A549 (cell line): ENCODE results near the gene THSD7A. TPM values are rescaled to one million over a fixed set of nuclear protein-coding genes. Genes with fewer than 3 reads are reported as not detected.

ENCODE experiments used
- ATAC-seq, 2 experiments: fragments of 200-7000 bp in 1 of 2; fragments of >200 bp in 1 of 2; cut with Nextera tagmentation in 1 of 2; cut with Tn5 transposase in 1 of 2; 3 replicates each; pipeline versions ENCODE4 v1.8.0 to v1.9.1; 2018 to 2020; ENCODE audit warnings: mild to moderate bottlenecking in 1 of 2, moderate library complexity in 1 of 2
- CTCF ChIA-PET: fragments of 300-600 bp; sonication (Branson Sonifier 250); formaldehyde crosslinking; extraction: SDS; loops from one replicate; lab custom pipeline; 2021; ENCODE audit warnings: antibody characterized with exemption, inconsistent platforms; lab: Yijun Ruan, JAX
- POLR2A ChIA-PET: fragments of 350-600 bp; formaldehyde crosslinking; extraction: SDS; loops from one replicate; lab custom pipeline; 2021; ENCODE audit warnings: antibody characterized with exemption, inconsistent platforms; lab: Yijun Ruan, JAX
- DNase-seq, 2 experiments: peaks; one replicate each; pipeline versions ENCODE4 v3.0.0 to v3.0.0-alpha.2; 2011 to 2016; ENCODE audit warnings: low read depth in 1 of 2, low spot score in 1 of 2
- FAIRE-seq: peaks from 2 replicates; lab custom pipeline; 2011; peaks lifted over from hg19 to GRCh38; lab: Jason Lieb, UNC
- H3K27ac ChIP-seq, 2 experiments: fragments of >200 bp; sonication (Bioruptor Twin); formaldehyde crosslinking; 3 replicates each; pipeline ENCODE4 v1.5.1; 2016 to 2017
- H3K4me1 ChIP-seq: fragments of >200 bp; sonication (Bioruptor Twin); formaldehyde crosslinking; 3 replicates; pipeline ENCODE4 v1.6.1; 2016
- H3K4me2 ChIP-seq: fragments of >200 bp; sonication (Bioruptor Twin); formaldehyde crosslinking; 3 replicates; pipeline ENCODE4 v1.6.1; 2016
- H3K4me3 ChIP-seq: fragments of >200 bp; sonication (Bioruptor Twin); formaldehyde crosslinking; 3 replicates; pipeline ENCODE4 v1.5.1; 2016
- H3K9me3 ChIP-seq: fragments of >200 bp; sonication (Bioruptor Twin); formaldehyde crosslinking; 3 replicates; pipeline ENCODE4 v1.6.1; 2016
- BHLHE40 ChIP-seq: IDR thresholded peaks from 2 replicates; pipeline ENCODE4 v1.6.1; 2012; ENCODE audit warnings: low read depth, low read length, inconsistent platforms
- CBX8 ChIP-seq: fragments of 200-600 bp; sonication (generic); IDR thresholded peaks from 2 replicates; pipeline ENCODE4 v1.6.1; 2016
- CEBPB ChIP-seq, 2 experiments: fragments of >200 bp in 1 of 2; sonication (Bioruptor Twin) in 1 of 2; formaldehyde crosslinking in 1 of 2; IDR thresholded peaks; 2 replicates each; pipeline ENCODE4 v1.6.1; 2012 to 2016
- CHD2 ChIP-seq: fragments of 150-350 bp; IDR thresholded peaks from 2 replicates; pipeline ENCODE4 v1.6.1; 2014; ENCODE audit warnings: low read length; ENCODE audit not compliant: partially characterized antibody
- CHD4 ChIP-seq: fragments of 200-600 bp; sonication (generic); IDR thresholded peaks from 2 replicates; pipeline ENCODE4 v1.6.1; 2016; ENCODE audit warnings: antibody characterized with exemption, mild to moderate bottlenecking, borderline replicate concordance
- CTCF ChIP-seq: fragments of >200 bp; sonication (Bioruptor Twin); formaldehyde crosslinking; IDR thresholded peaks from 3 replicates; pipeline ENCODE4 v1.5.1; 2016
- E2F6 ChIP-seq: IDR thresholded peaks from 2 replicates; pipeline ENCODE4 v1.6.1; 2012; ENCODE audit warnings: low read depth, borderline replicate concordance
- FOSB ChIP-seq: fragments of 250-450 bp; sonication (Bioruptor Pico); IDR thresholded peaks from 2 replicates; pipeline ENCODE4 v1.5.0; 2020; ENCODE audit warnings: mild to moderate bottlenecking, moderate library complexity
- FOSL2 ChIP-seq, 2 experiments: fragments of 450-650 bp in 1 of 2; fragments of >200 bp in 1 of 2; sonication (Bioruptor Twin) in 1 of 2; formaldehyde crosslinking; IDR thresholded peaks; 2 replicates each; pipeline versions ENCODE4 v1.5.0 to v1.6.1; 2016 to 2020; ENCODE audit warnings: mild to moderate bottlenecking in 1 of 2, moderate library complexity in 1 of 2
- GATA3 ChIP-seq: IDR thresholded peaks from 2 replicates; pipeline ENCODE4 v1.6.1; 2012; ENCODE audit warnings: borderline replicate concordance
- HDAC2 ChIP-seq: fragments of 200-600 bp; sonication (generic); IDR thresholded peaks from 2 replicates; pipeline ENCODE4 v1.6.1; 2016
- HES2 ChIP-seq: fragments of >200 bp; sonication (Bioruptor Twin); formaldehyde crosslinking; IDR thresholded peaks from 2 replicates; pipeline ENCODE4 v1.6.1; 2016
- HEYL ChIP-seq: fragments of 250-450 bp; sonication (Bioruptor Pico); IDR thresholded peaks from 2 replicates; pipeline ENCODE4 v1.8.0; 2021; ENCODE audit warnings: mild to moderate bottlenecking, moderate library complexity
- HOXA7 ChIP-seq: fragments of 250-450 bp; sonication (Bioruptor Pico); IDR thresholded peaks from 2 replicates; pipeline ENCODE4 v1.5.0; 2020; ENCODE audit warnings: mild to moderate bottlenecking, moderate library complexity
- HOXB5 ChIP-seq: fragments of 250-450 bp; sonication (Bioruptor Pico); IDR thresholded peaks from 2 replicates; pipeline ENCODE4 v1.5.0; 2020; ENCODE audit warnings: mild to moderate bottlenecking, moderate library complexity
- JUNB ChIP-seq: fragments of >200 bp; sonication (Bioruptor Twin); formaldehyde crosslinking; IDR thresholded peaks from 2 replicates; pipeline ENCODE4 v1.6.1; 2016
- KDM5A ChIP-seq: fragments of 200-600 bp; sonication (generic); IDR thresholded peaks from 2 replicates; pipeline ENCODE4 v1.6.1; 2016; ENCODE audit warnings: antibody characterized with exemption, mild to moderate bottlenecking
- MAZ ChIP-seq: fragments of 150-350 bp; IDR thresholded peaks from 2 replicates; pipeline ENCODE4 v1.6.1; 2014; ENCODE audit warnings: antibody characterized with exemption, low read depth, low read length, borderline replicate concordance
- MYC ChIP-seq: IDR thresholded peaks from 2 replicates; pipeline ENCODE4 v1.6.1; 2012; ENCODE audit warnings: mild to moderate bottlenecking, inconsistent platforms, low read length, improper control_type of control experiment, borderline replicate concordance
- NR3C1 ChIP-seq: fragments of >200 bp; sonication (Bioruptor Twin); formaldehyde crosslinking; IDR thresholded peaks from 3 replicates; pipeline ENCODE4 v1.6.1; 2017
- POLR2AphosphoS2 ChIP-seq: conservative IDR thresholded peaks from 2 replicates; pipeline ENCODE4 v1.6.1; 2012; ENCODE audit warnings: low read length, improper control_type of control experiment, inconsistent platforms
- RAD21 ChIP-seq, 2 experiments: fragments of >200 bp in 1 of 2; sonication (Bioruptor Twin) in 1 of 2; formaldehyde crosslinking in 1 of 2; IDR thresholded peaks in 1 of 2; conservative IDR thresholded peaks in 1 of 2; 2 replicates in 1 of 2; 3 replicates in 1 of 2; pipeline ENCODE4 v1.6.1; 2012 to 2018; ENCODE audit warnings: inconsistent platforms in 1 of 2
- RARB ChIP-seq: fragments of 250-450 bp; sonication (Bioruptor Pico); IDR thresholded peaks from 2 replicates; pipeline ENCODE4 v1.8.0; 2021; ENCODE audit warnings: mild to moderate bottlenecking, moderate library complexity
- RCOR1 ChIP-seq: fragments of 150-350 bp; IDR thresholded peaks from 2 replicates; pipeline ENCODE4 v1.6.1; 2014; ENCODE audit warnings: antibody characterized with exemption, low read length, low read depth
- REST ChIP-seq: fragments of 200-600 bp; sonication (generic); IDR thresholded peaks from 2 replicates; pipeline ENCODE4 v1.6.1; 2016; ENCODE audit warnings: antibody characterized with exemption, mild to moderate bottlenecking, moderate library complexity
- SMC3 ChIP-seq: fragments of >200 bp; sonication (Bioruptor Twin); formaldehyde crosslinking; IDR thresholded peaks from 3 replicates; pipeline ENCODE4 v1.6.1; 2018; ENCODE audit warnings: inconsistent platforms
- TFCP2L1 ChIP-seq: fragments of 250-450 bp; sonication (Bioruptor Pico); IDR thresholded peaks from 2 replicates; pipeline ENCODE4 v1.5.0; 2021; ENCODE audit warnings: mild to moderate bottlenecking
- TP53 ChIP-seq: fragments of 250-450 bp; sonication (Bioruptor Pico); IDR thresholded peaks from 2 replicates; pipeline ENCODE4 v1.5.0; 2021; ENCODE audit warnings: mild to moderate bottlenecking, moderate library complexity
- ZFP36 ChIP-seq: fragments of 450-650 bp; IDR thresholded peaks from 2 replicates; pipeline ENCODE4 v1.6.1; 2014; ENCODE audit warnings: borderline replicate concordance; ENCODE audit not compliant: partially characterized antibody
- ZNF302 ChIP-seq: fragments of 250-450 bp; sonication (Bioruptor Pico); IDR thresholded peaks from 2 replicates; pipeline ENCODE4 v1.9.0; 2021; ENCODE audit warnings: inconsistent platforms, mild to moderate bottlenecking, moderate library complexity
- WGBS: methylation state at CpG from one replicate; pipeline ENCODE4 v1.1.6; 2017; ENCODE audit errors: missing lambda C conversion rate; 5-methylcytosine and 5-hydroxymethylcytosine counted together
- polyA plus RNA-seq, 4 experiments: library from polyadenylated mRNA; depleted of rRNA in 3 of 4; stranded (reverse); fragments of >200 nt; fragmentation: RNase III in 1 of 4; extraction: RNeasy Plus Mini Kit Qiagen cat#74134 plus additional on column Dnase treatment in 1 of 4; gene quantifications; 2 replicates in 3 of 4; 3 replicates in 1 of 4; pipeline ENCODE4 v1.2.3, GENCODE V29; 2011 to 2017
- TF ChIP-seq, protein P1 (sequence below): IDR thresholded peaks from 2 replicates; pipeline ENCODE4 v1.6.1; 2012
- TF ChIP-seq, protein P2 (sequence below): fragments of 450-650 bp; IDR thresholded peaks from 2 replicates; pipeline ENCODE4 v1.6.1; 2014; ENCODE audit warnings: antibody characterized with exemption

The THSD7A gene
- polyA plus RNA-seq, 2 of the 4 experiments (the other 2 are of a cell fraction) = 5.7 to 11.8 TPM

GRCh38 chr7:11343818-11344413 lies 488.1 kb downstream of the THSD7A start:
- CTCF ChIA-PET = interaction anchor here (0.7 to 1.6 kb wide), 12 partner anchors 9 to 454 kb away, joined by 3 to 7 read pairs (median 3); no protein-coding TSS in a partner anchor
- 17% methylated on average over 10 of the region's 10 CpGs for WGBS
- H3K4me3 ChIP-seq = no peak overlapping the region
- TF ChIP-seq, protein P1, sequence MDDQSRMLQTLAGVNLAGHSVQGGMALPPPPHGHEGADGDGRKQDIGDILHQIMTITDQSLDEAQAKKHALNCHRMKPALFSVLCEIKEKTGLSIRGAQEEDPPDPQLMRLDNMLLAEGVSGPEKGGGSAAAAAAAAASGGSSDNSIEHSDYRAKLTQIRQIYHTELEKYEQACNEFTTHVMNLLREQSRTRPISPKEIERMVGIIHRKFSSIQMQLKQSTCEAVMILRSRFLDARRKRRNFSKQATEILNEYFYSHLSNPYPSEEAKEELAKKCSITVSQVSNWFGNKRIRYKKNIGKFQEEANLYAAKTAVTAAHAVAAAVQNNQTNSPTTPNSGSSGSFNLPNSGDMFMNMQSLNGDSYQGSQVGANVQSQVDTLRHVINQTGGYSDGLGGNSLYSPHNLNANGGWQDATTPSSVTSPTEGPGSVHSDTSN = no peak
- TF ChIP-seq JUNB = no peak
- TF ChIP-seq REST = no peak
- no peak for TF ChIP-seq GATA3
- no peak for TF ChIP-seq ZNF302 (CRISPR knock-in tag)
- no peak for TF ChIP-seq HEYL (CRISPR knock-in tag)
- peak; percentile 82 to 84 for TF ChIP-seq RAD21 (conservative IDR thresholded peaks at IDR 0.05 in 1 of 2, IDR thresholded peaks at IDR 0.05 in 1 of 2)
- TF ChIP-seq POLR2AphosphoS2 = no peak
- no peak for TF ChIP-seq FOSB (CRISPR knock-in tag)
- no peak for TF ChIP-seq HES2
- no peak for TF ChIP-seq HOXA7 (CRISPR knock-in tag)
- peak; percentile 54 for TF ChIP-seq SMC3
- no peak for TF ChIP-seq MAZ
- TF ChIP-seq TP53 = no peak
- TF ChIP-seq HOXB5 (CRISPR knock-in tag) = no peak
- TF ChIP-seq CHD2 = no peak
- TF ChIP-seq MYC = no peak
- TF ChIP-seq, protein P2, sequence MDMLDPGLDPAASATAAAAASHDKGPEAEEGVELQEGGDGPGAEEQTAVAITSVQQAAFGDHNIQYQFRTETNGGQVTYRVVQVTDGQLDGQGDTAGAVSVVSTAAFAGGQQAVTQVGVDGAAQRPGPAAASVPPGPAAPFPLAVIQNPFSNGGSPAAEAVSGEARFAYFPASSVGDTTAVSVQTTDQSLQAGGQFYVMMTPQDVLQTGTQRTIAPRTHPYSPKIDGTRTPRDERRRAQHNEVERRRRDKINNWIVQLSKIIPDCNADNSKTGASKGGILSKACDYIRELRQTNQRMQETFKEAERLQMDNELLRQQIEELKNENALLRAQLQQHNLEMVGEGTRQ = no peak
- peak; percentile 83 for TF ChIP-seq CTCF
- TF ChIP-seq CEBPB (IDR thresholded peaks at IDR 0.05) = peak; percentile 38 to 86; a peak in 3 of 4 replicates
- no peak for TF ChIP-seq RCOR1
- no peak for TF ChIP-seq KDM5A
- TF ChIP-seq CHD4 = no peak
- TF ChIP-seq ZFP36 = no peak
- no peak for TF ChIP-seq FOSL2 (IDR thresholded peaks at IDR 0.05)
- no peak for TF ChIP-seq FOSL2 (CRISPR knock-in tag; IDR thresholded peaks at IDR 0.05)
- no peak for TF ChIP-seq HDAC2
- TF ChIP-seq E2F6 = no peak
- TF ChIP-seq BHLHE40 = no peak
- no peak for TF ChIP-seq RARB (CRISPR knock-in tag)
- TF ChIP-seq CBX8 = no peak
- no peak for TF ChIP-seq NR3C1
- no peak for TF ChIP-seq TFCP2L1

More at GRCh38 chr7:11343818-11344413, 488.1 kb downstream of the THSD7A start:
- Histone ChIP-seq H3K27ac (no peak overlapping the region), H3K4me2 (peak overlapping the region; percentile 67), H3K4me1 (no peaks in the 10 kb centered on the region), H3K9me3 (no peaks in the 10 kb centered on the region)
- DNase-seq (peak in 1 of 2 experiments; percentile 43), ATAC-seq (peak; percentile 41 to 61; a peak in 3 of 6 replicates), FAIRE-seq (peak; percentile 84)
- POLR2A ChIA-PET = no interaction called here
